ENCODE results near the gene GCLC. TPM values are rescaled to one million over a fixed set of nuclear protein-coding genes. Genes with fewer than 3 reads are reported as not detected.

GCLC gene
- total and polyA plus RNA-seq, 2 donors from 2014 or later: 14.8 to 31.8 TPM

GRCh38 chr6:53464927-53465460, 79.9 kb downstream of the GCLC start:
- Histone ChIP-seq H3K9ac (ENCODE audit: low read length in 3 of 3) (no peak overlapping the region), H3K4me3 (ENCODE audit: low read length in 3 of 3) (no peak overlapping the region), H3K27ac (ENCODE audit: low read depth in 2 of 2, low read length in 2 of 2) (no peak overlapping the region), H3K9me3 (ENCODE audit: control insufficient read depth in 2 of 3, insufficient read depth in 1 of 3, low read length in 3 of 3) (no peaks in the 10 kb centered on the region), H3K27me3 (ENCODE audit: control insufficient read depth, insufficient read depth, low read length) (no peaks in the 10 kb centered on the region), H3K4me1 (ENCODE audit: control insufficient read depth in 2 of 3, insufficient read depth in 2 of 3, low read depth in 1 of 3, low read length in 3 of 3) (no peaks in the 10 kb centered on the region), H3K36me3 (ENCODE audit: control insufficient read depth in 2 of 3, insufficient read depth in 3 of 3, low read length in 3 of 3) (no peaks in the 10 kb centered on the region)
- FAIRE-seq: no peak
- DNase-seq: peak in 1 of 5 donors; percentile 82
- TF ChIP-seq, protein P1, sequence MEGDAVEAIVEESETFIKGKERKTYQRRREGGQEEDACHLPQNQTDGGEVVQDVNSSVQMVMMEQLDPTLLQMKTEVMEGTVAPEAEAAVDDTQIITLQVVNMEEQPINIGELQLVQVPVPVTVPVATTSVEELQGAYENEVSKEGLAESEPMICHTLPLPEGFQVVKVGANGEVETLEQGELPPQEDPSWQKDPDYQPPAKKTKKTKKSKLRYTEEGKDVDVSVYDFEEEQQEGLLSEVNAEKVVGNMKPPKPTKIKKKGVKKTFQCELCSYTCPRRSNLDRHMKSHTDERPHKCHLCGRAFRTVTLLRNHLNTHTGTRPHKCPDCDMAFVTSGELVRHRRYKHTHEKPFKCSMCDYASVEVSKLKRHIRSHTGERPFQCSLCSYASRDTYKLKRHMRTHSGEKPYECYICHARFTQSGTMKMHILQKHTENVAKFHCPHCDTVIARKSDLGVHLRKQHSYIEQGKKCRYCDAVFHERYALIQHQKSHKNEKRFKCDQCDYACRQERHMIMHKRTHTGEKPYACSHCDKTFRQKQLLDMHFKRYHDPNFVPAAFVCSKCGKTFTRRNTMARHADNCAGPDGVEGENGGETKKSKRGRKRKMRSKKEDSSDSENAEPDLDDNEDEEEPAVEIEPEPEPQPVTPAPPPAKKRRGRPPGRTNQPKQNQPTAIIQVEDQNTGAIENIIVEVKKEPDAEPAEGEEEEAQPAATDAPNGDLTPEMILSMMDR (IDR thresholded peaks at IDR 0.05; ENCODE audit: borderline replicate concordance, extremely low read depth, insufficient read depth): no peak
- intact Hi-C loops (cut with DNase I): no loop called here

GRCh38 chr6:53464483-53464882, 80.4 kb downstream of the GCLC start:
- Histone ChIP-seq H3K9me3 (ENCODE audit: control insufficient read depth in 2 of 3, insufficient read depth in 1 of 3, low read length in 3 of 3) (no peaks in the 10 kb centered on the region), H3K4me3 (ENCODE audit: low read length in 3 of 3) (no peak overlapping the region), H3K27ac (ENCODE audit: low read depth in 2 of 2, low read length in 2 of 2) (no peak overlapping the region), H3K36me3 (ENCODE audit: control insufficient read depth in 2 of 3, insufficient read depth in 3 of 3, low read length in 3 of 3) (no peaks in the 10 kb centered on the region), H3K27me3 (ENCODE audit: control insufficient read depth, insufficient read depth, low read length) (no peaks in the 10 kb centered on the region), H3K9ac (ENCODE audit: low read length in 3 of 3) (no peak overlapping the region), H3K4me1 (ENCODE audit: control insufficient read depth in 2 of 3, insufficient read depth in 2 of 3, low read depth in 1 of 3, low read length in 3 of 3) (no peaks in the 10 kb centered on the region)
- intact Hi-C loops (cut with DNase I): no loop called here
- no peak for DNase-seq
- no peak for FAIRE-seq
- TF ChIP-seq, protein P1 (IDR thresholded peaks at IDR 0.05; ENCODE audit: borderline replicate concordance, extremely low read depth, insufficient read depth): no peak

GRCh38 chr6:53461696-53462095, 83.2 kb downstream of the GCLC start:
- no peaks in the 10 kb centered on the region for H3K4me1 ChIP-seq (ENCODE audit: control insufficient read depth in 2 of 3, insufficient read depth in 2 of 3, low read depth in 1 of 3, low read length in 3 of 3)
- no peaks in the 10 kb centered on the region for H3K36me3 ChIP-seq (ENCODE audit: control insufficient read depth in 2 of 3, insufficient read depth in 3 of 3, low read length in 3 of 3)
- H3K27me3 ChIP-seq (ENCODE audit: control insufficient read depth, insufficient read depth, low read length): no peaks in the 10 kb centered on the region
- H3K27ac ChIP-seq (ENCODE audit: low read depth in 2 of 2, low read length in 2 of 2): no peak overlapping the region
- H3K9me3 ChIP-seq (ENCODE audit: control insufficient read depth in 2 of 3, insufficient read depth in 1 of 3, low read length in 3 of 3): no peaks in the 10 kb centered on the region
- intact Hi-C loops (cut with DNase I): no loop called here
- H3K4me3 ChIP-seq (ENCODE audit: low read length in 3 of 3): no peak overlapping the region
- DNase-seq (no peak), FAIRE-seq (no peak)
- TF ChIP-seq, protein P1 (IDR thresholded peaks at IDR 0.05; ENCODE audit: borderline replicate concordance, extremely low read depth, insufficient read depth): no peak
- no peak overlapping the region for H3K9ac ChIP-seq (ENCODE audit: low read length in 3 of 3)
